H9 (cell line): ENCODE results near the gene NECAP2. TPM values are rescaled to one million over a fixed set of nuclear protein-coding genes. Genes with fewer than 3 reads are reported as not detected.
"Not testable (repeated sequence)": the region's sequence is repeated elsewhere in the genome, so short reads cannot be mapped to it uniquely, and the experiment has no call there.

ENCODE experiments used
- DNase-seq: peaks from one replicate; pipeline ENCODE4 v3.0.0-alpha.2; 2017
- H2AFZ ChIP-seq: one replicate; pipeline ENCODE4 v1.6.1; 2013; ENCODE audit warnings: mild to moderate bottlenecking, low read length, control low read depth, moderate library complexity
- H2AK5ac ChIP-seq: 2 replicates; pipeline ENCODE4 v1.6.1; 2013; ENCODE audit warnings: low read length, control low read depth, mixed read lengths; ENCODE audit not compliant: insufficient read length
- H2BK120ac ChIP-seq: one replicate; pipeline ENCODE4 v1.6.1; 2013; ENCODE audit warnings: low read depth, mild to moderate bottlenecking, low read length, control low read depth, inconsistent platforms; ENCODE audit not compliant: poor library complexity, severe bottlenecking
- H2BK12ac ChIP-seq: 2 replicates; pipeline ENCODE4 v1.6.1; 2013; ENCODE audit warnings: low read length, control low read depth, mixed read lengths, low read depth; ENCODE audit not compliant: insufficient read length
- H2BK15ac ChIP-seq: 2 replicates; pipeline ENCODE4 v1.6.1; 2013; ENCODE audit warnings: low read depth, low read length, control low read depth
- H2BK20ac ChIP-seq: one replicate; pipeline ENCODE4 v1.6.1; 2013; ENCODE audit warnings: low read depth, mild to moderate bottlenecking, low read length, control low read depth, inconsistent platforms; ENCODE audit not compliant: poor library complexity, severe bottlenecking
- H2BK5ac ChIP-seq: 2 replicates; pipeline ENCODE4 v1.6.1; 2013; ENCODE audit warnings: low read length, control low read depth, mixed read lengths; ENCODE audit not compliant: insufficient read length
- H3K14ac ChIP-seq: 2 replicates; pipeline ENCODE4 v1.6.1; 2013; ENCODE audit warnings: low read length, control low read depth; ENCODE audit not compliant: insufficient read depth
- H3K18ac ChIP-seq: 2 replicates; pipeline ENCODE4 v1.6.1; 2013; ENCODE audit warnings: low read depth, mild to moderate bottlenecking, mixed read lengths, low read length, control low read depth; ENCODE audit not compliant: insufficient read length
- H3K23ac ChIP-seq: 2 replicates; pipeline ENCODE4 v1.6.1; 2013; ENCODE audit warnings: low read length, control low read depth, mixed read lengths, low read depth; ENCODE audit not compliant: insufficient read length
- H3K23me2 ChIP-seq: 2 replicates; pipeline ENCODE4 v1.6.1; 2013; ENCODE audit warnings: low read depth, mild to moderate bottlenecking, mixed read lengths, low read length, control low read depth; ENCODE audit not compliant: insufficient read length, poor library complexity, severe bottlenecking
- H3K27ac ChIP-seq: 2 replicates; pipeline ENCODE4 v1.5.1; 2013; ENCODE audit warnings: low read length, control low read depth, mixed read lengths, low read depth; ENCODE audit not compliant: insufficient read length
- H3K27me3 ChIP-seq: 2 replicates; pipeline ENCODE4 v1.6.1; 2013; ENCODE audit warnings: low read length, control low read depth, inconsistent platforms; ENCODE audit not compliant: insufficient read depth
- H3K4ac ChIP-seq: 2 replicates; pipeline ENCODE4 v1.6.1; 2013; ENCODE audit warnings: low read depth, mild to moderate bottlenecking, control low read depth, inconsistent platforms, low read length, moderate library complexity
- H3K4me1 ChIP-seq: 2 replicates; pipeline ENCODE4 v1.6.1; 2013; ENCODE audit warnings: low read length, control low read depth, inconsistent platforms; ENCODE audit not compliant: insufficient read depth
- H3K4me2 ChIP-seq: 2 replicates; pipeline ENCODE4 v1.6.1; 2013; ENCODE audit warnings: low read length, control low read depth, mixed read lengths; ENCODE audit not compliant: insufficient read length, insufficient read depth
- H3K56ac ChIP-seq: 2 replicates; pipeline ENCODE4 v1.6.1; 2013; ENCODE audit warnings: low read depth, mild to moderate bottlenecking, mixed read lengths, low read length, control low read depth; ENCODE audit not compliant: insufficient read length
- H3K79me1 ChIP-seq: 2 replicates; pipeline ENCODE4 v1.6.1; 2013; ENCODE audit warnings: low read depth, mild to moderate bottlenecking, moderate library complexity, low read length, control low read depth, inconsistent platforms; ENCODE audit not compliant: insufficient read depth, poor library complexity, severe bottlenecking
- H3K79me2 ChIP-seq: 2 replicates; pipeline ENCODE4 v1.6.1; 2013; ENCODE audit warnings: low read length, control low read depth, inconsistent platforms; ENCODE audit not compliant: insufficient read depth
- H3K9ac ChIP-seq: 2 replicates; pipeline ENCODE4 v1.6.1; 2013; ENCODE audit warnings: low read length, control low read depth, mixed read lengths; ENCODE audit not compliant: insufficient read length; ENCODE audit errors: extremely low read depth
- H3K9me3 ChIP-seq: one replicate; pipeline ENCODE4 v1.6.1; 2013; ENCODE audit warnings: low read depth, low read length, inconsistent platforms; ENCODE audit not compliant: control insufficient read depth
- H3T11ph ChIP-seq: one replicate; pipeline ENCODE4 v1.6.1; 2013; ENCODE audit warnings: mild to moderate bottlenecking, low read length, control low read depth, inconsistent platforms
- H4K20me1 ChIP-seq: one replicate; pipeline ENCODE4 v1.6.1; 2013; ENCODE audit not compliant: control insufficient read depth, insufficient read length, insufficient read depth
- H4K5ac ChIP-seq: 2 replicates; pipeline ENCODE4 v1.6.1; 2013; ENCODE audit warnings: low read depth, mild to moderate bottlenecking, mixed read lengths, low read length, control low read depth; ENCODE audit not compliant: insufficient read length
- H4K8ac ChIP-seq: replicated peaks from 2 replicates; pipeline ENCODE4 v1.6.1; 2013; ENCODE audit warnings: low read length, control low read depth, mixed read lengths, low read depth; ENCODE audit not compliant: insufficient read length
- H4K91ac ChIP-seq: 2 replicates; pipeline ENCODE4 v1.6.1; 2013; ENCODE audit warnings: low read depth, mild to moderate bottlenecking, moderate library complexity, mixed read lengths, low read length, control low read depth; ENCODE audit not compliant: insufficient read length
- H3K27ac Mint-ChIP-seq, 3 experiments: 2 replicates in 2 of 3; 3 replicates in 1 of 3; pipeline ENCODE4 v1.8.0; 2020 to 2021; ENCODE audit warnings: mixed read lengths in 3 of 3, mild to moderate bottlenecking in 1 of 3, moderate library complexity in 1 of 3
- H3K27me3 Mint-ChIP-seq: 2 replicates; pipeline ENCODE4 v1.8.0; 2021; ENCODE audit warnings: low read depth, mild to moderate bottlenecking, moderate library complexity, mixed read lengths
- H3K36me3 Mint-ChIP-seq, 3 experiments: 2 replicates in 2 of 3; 3 replicates in 1 of 3; pipeline ENCODE4 v1.8.0; 2020 to 2021; ENCODE audit warnings: low read depth in 3 of 3, mixed read lengths in 3 of 3; ENCODE audit not compliant: insufficient read depth in 1 of 3
- H3K4me1 Mint-ChIP-seq, 2 experiments: 2 replicates each; pipeline ENCODE4 v1.8.0; 2020; ENCODE audit warnings: mixed read lengths in 2 of 2
- H3K4me3 Mint-ChIP-seq, 2 experiments: 2 replicates in 1 of 2; 3 replicates in 1 of 2; pipeline ENCODE4 v1.8.0; 2020 to 2021; ENCODE audit warnings: mild to moderate bottlenecking in 2 of 2, mixed read lengths in 2 of 2, moderate library complexity in 1 of 2
- H3K9me3 Mint-ChIP-seq, 2 experiments: 2 replicates in 1 of 2; 3 replicates in 1 of 2; pipeline ENCODE4 v1.8.0; 2020; ENCODE audit warnings: mild to moderate bottlenecking in 2 of 2, mixed read lengths in 2 of 2, moderate library complexity in 1 of 2
- WGBS: extraction: QIAGEN DNeasy Blood & Tissue Kit; methylation state at CpG from one replicate; pipeline ENCODE4 v1.1.7; 2013; ENCODE audit warnings: missing lambda C conversion rate, low lambda C conversion rate, mixed read lengths; ENCODE audit not compliant: insufficient read length; ENCODE audit errors: extremely low coverage; 5-methylcytosine and 5-hydroxymethylcytosine counted together
- total RNA-seq: library from RNA; stranded (reverse); gene quantifications from 2 replicates; pipeline ENCODE4 v1.2.1, GENCODE V29; 2021
- TF ChIP-seq, protein P1 (sequence below): fragments of 200-600 bp; sonication (generic); conservative IDR thresholded peaks from 3 replicates; pipeline ENCODE4 v1.8.0; 2021; ENCODE audit warnings: antibody characterized with exemption, mild to moderate bottlenecking

The NECAP2 gene
- total RNA-seq, 1 experiment from 2014 or later, result 33.2 TPM

DNA sequence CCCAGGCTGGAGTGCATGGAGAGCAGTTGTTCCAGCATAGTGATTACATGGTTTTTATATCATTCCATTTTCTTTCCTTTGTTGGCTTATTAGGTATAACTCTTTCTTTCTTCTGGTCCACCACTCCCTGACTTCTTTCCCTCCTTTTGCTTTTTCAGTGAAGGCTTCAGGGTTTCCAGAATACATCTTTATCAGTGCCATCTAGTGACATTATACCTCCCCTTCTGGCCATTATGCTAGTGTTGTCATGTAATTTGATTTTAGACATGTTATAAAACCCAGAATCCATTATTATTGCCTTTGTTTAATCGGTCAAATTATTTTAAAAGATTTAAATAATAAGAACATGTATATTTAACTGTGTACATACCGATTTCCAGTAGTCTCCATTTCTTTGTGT lies 63.0 kb downstream of the NECAP2 start:
- Histone ChIP-seq H3K79me1 (no peaks in the 10 kb centered on the region), H3K4ac (no peak overlapping the region), H3K9ac (no peak overlapping the region), H3K9me3 (no peaks in the 10 kb centered on the region), H3K18ac (no peak overlapping the region), H4K20me1 (no peaks in the 10 kb centered on the region), H2BK15ac (no peak overlapping the region), H2AK5ac (no peak overlapping the region), H3T11ph (no peak overlapping the region), H4K8ac (no peak overlapping the region), H3K27ac (no peak overlapping the region), H4K91ac (no peak overlapping the region), H3K79me2 (no peaks in the 10 kb centered on the region), H2BK20ac (no peak overlapping the region), H2BK12ac (no peak overlapping the region), H4K5ac (no peak overlapping the region), H2BK5ac (no peak overlapping the region), H2AFZ (no peak overlapping the region), H3K4me2 (no peak overlapping the region), H3K56ac (no peak overlapping the region), H3K23me2 (peaks cover 5% of the 10 kb centered on the region), H3K4me1 (no peaks in the 10 kb centered on the region), H3K27me3 (no peaks in the 10 kb centered on the region), H3K23ac (no peak overlapping the region), H3K14ac (no peak overlapping the region), H2BK120ac (no peak overlapping the region)
- H3K9me3 Mint-ChIP-seq, result peaks cover 10 to 11% of the 10 kb centered on the region in 2 experiments; a peak in 4 of 5 replicates
- H3K27me3 Mint-ChIP-seq, result peaks cover 7% of the 10 kb centered on the region
- no CpG with 5 or more reads among the region's 2 CpGs for WGBS
- DNase-seq, result no peak
- peaks cover 0 to 8% of the 10 kb centered on the region in 2 experiments; a peak in 2 of 4 replicates for H3K4me1 Mint-ChIP-seq
- peaks cover 0 to 9% (median 2%) of the 10 kb centered on the region in 3 experiments; a peak in 3 of 7 replicates for H3K36me3 Mint-ChIP-seq
- H3K4me3 Mint-ChIP-seq, result no peak overlapping the region
- no peak overlapping the region for H3K27ac Mint-ChIP-seq
- TF ChIP-seq, protein P1, sequence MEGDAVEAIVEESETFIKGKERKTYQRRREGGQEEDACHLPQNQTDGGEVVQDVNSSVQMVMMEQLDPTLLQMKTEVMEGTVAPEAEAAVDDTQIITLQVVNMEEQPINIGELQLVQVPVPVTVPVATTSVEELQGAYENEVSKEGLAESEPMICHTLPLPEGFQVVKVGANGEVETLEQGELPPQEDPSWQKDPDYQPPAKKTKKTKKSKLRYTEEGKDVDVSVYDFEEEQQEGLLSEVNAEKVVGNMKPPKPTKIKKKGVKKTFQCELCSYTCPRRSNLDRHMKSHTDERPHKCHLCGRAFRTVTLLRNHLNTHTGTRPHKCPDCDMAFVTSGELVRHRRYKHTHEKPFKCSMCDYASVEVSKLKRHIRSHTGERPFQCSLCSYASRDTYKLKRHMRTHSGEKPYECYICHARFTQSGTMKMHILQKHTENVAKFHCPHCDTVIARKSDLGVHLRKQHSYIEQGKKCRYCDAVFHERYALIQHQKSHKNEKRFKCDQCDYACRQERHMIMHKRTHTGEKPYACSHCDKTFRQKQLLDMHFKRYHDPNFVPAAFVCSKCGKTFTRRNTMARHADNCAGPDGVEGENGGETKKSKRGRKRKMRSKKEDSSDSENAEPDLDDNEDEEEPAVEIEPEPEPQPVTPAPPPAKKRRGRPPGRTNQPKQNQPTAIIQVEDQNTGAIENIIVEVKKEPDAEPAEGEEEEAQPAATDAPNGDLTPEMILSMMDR, result no peak

GRCh38 chr1:16505870-16506269 lies 65.3 kb downstream of the NECAP2 start:
- H3K9me3 ChIP-seq, H3K23me2 ChIP-seq, H3K4me3 Mint-ChIP-seq: not testable (repeated sequence)

More at GRCh38 chr1:16505870-16506269, 65.3 kb downstream of the NECAP2 start:
- H2BK15ac ChIP-seq, DNase-seq, H3K36me3 Mint-ChIP-seq, H3K79me2 ChIP-seq, H3K79me1 ChIP-seq, H3T11ph ChIP-seq, H2BK5ac ChIP-seq, H3K9ac ChIP-seq, H3K14ac ChIP-seq, H3K23ac ChIP-seq, H2AFZ ChIP-seq, H4K91ac ChIP-seq, H4K5ac ChIP-seq, H4K20me1 ChIP-seq, H2AK5ac ChIP-seq, H3K27ac ChIP-seq, H3K4me1 Mint-ChIP-seq, H2BK120ac ChIP-seq, H3K4me1 ChIP-seq, H3K18ac ChIP-seq, H3K4ac ChIP-seq, H3K56ac ChIP-seq, H4K8ac ChIP-seq, H3K27ac Mint-ChIP-seq, H3K4me2 ChIP-seq, H3K27me3 ChIP-seq, H2BK12ac ChIP-seq, H2BK20ac ChIP-seq, H3K27me3 Mint-ChIP-seq: not testable (repeated sequence)
- H3K9me3 Mint-ChIP-seq, result peaks cover 10 to 11% of the 10 kb centered on the region in 2 experiments; a peak in 4 of 5 replicates
- no CpG with 5 or more reads among the region's 2 CpGs for WGBS
